MM.1S (cell line): ENCODE data around the gene GRIN3B.

Experiments
- DNase-seq: peaks from one replicate; pipeline ENCODE4 v3.0.0-alpha.2; 2015
- H2AFZ ChIP-seq: fragments of 300-600 bp; sonication (generic); 2 replicates; pipeline ENCODE4 v1.6.0; 2016; ENCODE audit warnings: antibody characterized with exemption, low read length
- H3F3A ChIP-seq: fragments of 300-600 bp; sonication (generic); 2 replicates; pipeline ENCODE4 v1.6.1; 2016; ENCODE audit warnings: mild to moderate bottlenecking, antibody characterized with exemption, low read length, moderate library complexity, mixed read lengths; ENCODE audit not compliant: insufficient read depth
- H3K27ac ChIP-seq: fragments of 300-600 bp; sonication (generic); 2 replicates; pipeline ENCODE4 v1.5.1; 2016; ENCODE audit warnings: mild to moderate bottlenecking, low read length
- H3K27me3 ChIP-seq: fragments of 300-600 bp; sonication (generic); replicated peaks from 2 replicates; pipeline ENCODE4 v1.6.0; 2016; ENCODE audit warnings: low read length; ENCODE audit not compliant: insufficient read depth
- H3K36me3 ChIP-seq: fragments of 300-600 bp; sonication (generic); replicated peaks from 2 replicates; pipeline ENCODE4 v1.6.1; 2016; ENCODE audit warnings: mild to moderate bottlenecking, low read length, mixed read lengths; ENCODE audit not compliant: insufficient read depth
- H3K4me1 ChIP-seq: fragments of 300-600 bp; sonication (generic); 2 replicates; pipeline ENCODE4 v1.6.1; 2016; ENCODE audit warnings: low read length, mixed read lengths
- H3K4me2 ChIP-seq: fragments of 300-600 bp; sonication (generic); 2 replicates; pipeline ENCODE4 v1.6.0; 2016; ENCODE audit warnings: low read depth, low read length
- H3K4me3 ChIP-seq: fragments of 300-600 bp; sonication (generic); 2 replicates; pipeline ENCODE4 v1.5.1; 2016; ENCODE audit warnings: low read length, mixed read lengths
- H3K79me2 ChIP-seq: fragments of 300-600 bp; sonication (generic); 2 replicates; pipeline ENCODE4 v1.6.1; 2016; ENCODE audit warnings: mixed run types, low read length, mixed read lengths
- H3K9ac ChIP-seq: fragments of 300-600 bp; sonication (generic); 2 replicates; pipeline ENCODE4 v1.6.1; 2016; ENCODE audit warnings: low read length, mixed read lengths
- H3K9me2 ChIP-seq: fragments of 300-600 bp; sonication (generic); replicated peaks from 2 replicates; pipeline ENCODE4 v1.6.1; 2016; ENCODE audit warnings: mild to moderate bottlenecking, low read length, mixed read lengths; ENCODE audit not compliant: insufficient read depth
- H3K9me3 ChIP-seq: fragments of 300-600 bp; sonication (generic); replicated peaks from 2 replicates; pipeline ENCODE4 v1.6.1; 2016; ENCODE audit warnings: mild to moderate bottlenecking, low read length, mixed read lengths; ENCODE audit not compliant: insufficient read depth
- H4K20me1 ChIP-seq: fragments of 300-600 bp; sonication (generic); 2 replicates; pipeline ENCODE4 v1.6.1; 2016; ENCODE audit warnings: mild to moderate bottlenecking, low read length, moderate library complexity, mixed read lengths; ENCODE audit not compliant: insufficient read depth
- EZH2 ChIP-seq: fragments of 300-600 bp; sonication (generic); optimal IDR thresholded peaks from 2 replicates; pipeline ENCODE3; 2017; ENCODE audit warnings: low read depth, mild to moderate bottlenecking, antibody characterized with exemption, low read length, mixed read lengths
- EZH2phosphoT487 ChIP-seq: fragments of 300-600 bp; sonication (generic); IDR thresholded peaks from 2 replicates; pipeline ENCODE4 v1.6.1; 2018; ENCODE audit warnings: antibody characterized with exemption, low read length
- TF ChIP-seq, protein P1 (sequence below): fragments of 300-600 bp; sonication (generic); IDR thresholded peaks from 2 replicates; pipeline ENCODE4 v1.5.1; 2016; ENCODE audit warnings: antibody characterized with exemption, low read length, mixed read lengths

Gene GRIN3B

DNA sequence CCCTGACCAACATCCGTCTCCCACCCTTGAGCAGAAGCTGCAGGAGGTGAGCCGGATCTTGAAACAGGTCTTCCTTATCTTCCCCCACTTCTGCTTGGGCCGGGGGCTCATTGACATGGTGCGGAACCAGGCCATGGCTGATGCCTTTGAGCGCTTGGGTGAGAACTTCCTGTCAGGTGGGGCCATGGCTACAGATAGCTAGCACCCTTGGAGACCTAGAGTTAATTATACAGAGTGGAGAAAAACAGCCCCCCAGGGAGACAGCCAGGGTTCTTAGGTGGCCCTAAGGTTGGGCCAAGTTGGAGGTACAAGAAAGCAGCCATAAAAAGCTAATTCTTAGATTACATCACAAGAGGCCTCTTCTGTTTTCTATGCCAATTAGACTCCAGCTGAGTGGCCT lies 57.9 kb downstream of the GRIN3B start:
- no peaks in the 10 kb centered on the region for H3K4me1 ChIP-seq
- H3F3A ChIP-seq: no peaks in the 10 kb centered on the region
- H3K9me2 ChIP-seq: no peaks in the 10 kb centered on the region
- no peak overlapping the region for H3K9ac ChIP-seq
- no peak overlapping the region for H3K27ac ChIP-seq
- H3K27me3 ChIP-seq: no peaks in the 10 kb centered on the region
- no peaks in the 10 kb centered on the region for H3K36me3 ChIP-seq
- no peak for TF ChIP-seq EZH2
- TF ChIP-seq EZH2phosphoT487: no peak
- TF ChIP-seq, protein P1, sequence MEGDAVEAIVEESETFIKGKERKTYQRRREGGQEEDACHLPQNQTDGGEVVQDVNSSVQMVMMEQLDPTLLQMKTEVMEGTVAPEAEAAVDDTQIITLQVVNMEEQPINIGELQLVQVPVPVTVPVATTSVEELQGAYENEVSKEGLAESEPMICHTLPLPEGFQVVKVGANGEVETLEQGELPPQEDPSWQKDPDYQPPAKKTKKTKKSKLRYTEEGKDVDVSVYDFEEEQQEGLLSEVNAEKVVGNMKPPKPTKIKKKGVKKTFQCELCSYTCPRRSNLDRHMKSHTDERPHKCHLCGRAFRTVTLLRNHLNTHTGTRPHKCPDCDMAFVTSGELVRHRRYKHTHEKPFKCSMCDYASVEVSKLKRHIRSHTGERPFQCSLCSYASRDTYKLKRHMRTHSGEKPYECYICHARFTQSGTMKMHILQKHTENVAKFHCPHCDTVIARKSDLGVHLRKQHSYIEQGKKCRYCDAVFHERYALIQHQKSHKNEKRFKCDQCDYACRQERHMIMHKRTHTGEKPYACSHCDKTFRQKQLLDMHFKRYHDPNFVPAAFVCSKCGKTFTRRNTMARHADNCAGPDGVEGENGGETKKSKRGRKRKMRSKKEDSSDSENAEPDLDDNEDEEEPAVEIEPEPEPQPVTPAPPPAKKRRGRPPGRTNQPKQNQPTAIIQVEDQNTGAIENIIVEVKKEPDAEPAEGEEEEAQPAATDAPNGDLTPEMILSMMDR: no peak
- no peaks in the 10 kb centered on the region for H3K9me3 ChIP-seq
- H3K79me2 ChIP-seq: no peaks in the 10 kb centered on the region
- H3K4me3 ChIP-seq: no peak overlapping the region
- no peak overlapping the region for H3K4me2 ChIP-seq
- DNase-seq: no peak
- H2AFZ ChIP-seq: no peak overlapping the region
- no peaks in the 10 kb centered on the region for H4K20me1 ChIP-seq
